NT2/D1 (cell line): ENCODE measurements around the gene RBMS1.

Experiments used
- YY1 ChIP-seq: IDR thresholded peaks from 2 replicates; pipeline ENCODE4 v1.6.1; 2011; ENCODE audit not compliant: insufficient read length, insufficient read depth
- ZNF274 ChIP-seq: IDR thresholded peaks from 2 replicates; pipeline ENCODE4 v1.6.1; 2011; ENCODE audit warnings: mild to moderate bottlenecking, low read depth, low read length

DNA sequence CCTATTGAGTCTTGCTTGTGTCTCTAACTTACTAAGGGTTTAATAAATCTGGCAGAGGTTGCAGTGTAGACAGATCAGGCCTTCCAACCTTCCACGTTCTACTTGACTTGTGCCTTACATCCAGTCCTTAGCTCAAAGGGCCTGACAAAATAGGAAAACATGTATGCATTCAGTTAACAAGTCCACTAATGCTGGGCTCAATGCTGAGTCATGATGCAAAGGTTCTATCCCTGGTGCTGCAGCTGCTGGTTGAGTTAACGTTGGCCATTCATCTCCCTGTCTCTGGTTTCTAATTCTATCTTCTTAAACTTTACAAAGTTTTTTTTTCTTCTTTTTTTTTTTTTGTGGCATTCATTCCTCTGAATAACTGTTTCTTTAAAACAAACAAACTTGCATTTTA, 247.3 kb downstream of the RBMS1 start:
- no peak for TF ChIP-seq ZNF274
- no peak for TF ChIP-seq YY1
